Measurements from ENCODE around the gene AP4B1.
A peak's percentile ranks its signal among the peaks of the same experiment; 100 is the strongest.

AP4B1 gene

DNA sequence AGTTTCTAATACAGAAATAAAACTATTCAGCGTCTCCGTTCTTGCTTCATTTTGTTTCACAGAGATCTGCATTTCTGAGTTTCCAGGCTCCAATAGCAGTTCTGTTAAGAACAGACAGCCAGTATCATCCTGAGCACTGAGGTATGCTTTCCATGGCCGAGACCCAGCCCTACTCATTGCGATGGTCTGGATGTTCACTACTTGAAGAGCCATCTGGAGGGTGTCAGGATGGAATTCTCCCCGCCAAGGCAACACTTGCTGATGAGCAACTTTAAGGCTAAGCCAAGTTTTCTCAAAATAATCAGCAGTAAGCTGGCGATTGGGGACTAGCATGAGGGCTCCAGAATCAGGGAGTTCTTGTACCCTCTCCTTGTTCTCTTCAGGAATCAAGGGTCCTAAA, 9.5 kb downstream of the AP4B1 start:
- DNase-seq (ENCODE audit: low read depth): no peak

DNA sequence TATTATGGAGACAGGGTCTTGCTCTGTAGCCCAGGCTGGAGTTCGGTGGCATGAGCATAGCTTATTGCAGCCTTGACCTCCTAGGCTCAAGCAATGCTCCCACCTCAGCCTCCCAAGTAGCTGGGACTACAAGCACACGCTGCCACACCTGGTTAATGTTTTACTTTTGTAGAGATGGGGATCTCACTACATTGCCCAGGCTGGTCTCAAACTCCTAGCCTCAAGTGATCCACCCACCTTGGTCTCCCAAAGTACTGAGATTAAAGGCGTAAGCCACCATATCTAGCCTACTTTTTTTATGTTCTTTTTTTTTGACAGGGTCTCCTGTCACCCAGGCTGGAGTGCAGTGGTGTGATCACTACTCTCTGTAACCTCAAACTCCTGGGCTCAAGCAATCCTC, 11.3 kb downstream of the AP4B1 start:
- no peak for DNase-seq (ENCODE audit: low read depth)

DNA sequence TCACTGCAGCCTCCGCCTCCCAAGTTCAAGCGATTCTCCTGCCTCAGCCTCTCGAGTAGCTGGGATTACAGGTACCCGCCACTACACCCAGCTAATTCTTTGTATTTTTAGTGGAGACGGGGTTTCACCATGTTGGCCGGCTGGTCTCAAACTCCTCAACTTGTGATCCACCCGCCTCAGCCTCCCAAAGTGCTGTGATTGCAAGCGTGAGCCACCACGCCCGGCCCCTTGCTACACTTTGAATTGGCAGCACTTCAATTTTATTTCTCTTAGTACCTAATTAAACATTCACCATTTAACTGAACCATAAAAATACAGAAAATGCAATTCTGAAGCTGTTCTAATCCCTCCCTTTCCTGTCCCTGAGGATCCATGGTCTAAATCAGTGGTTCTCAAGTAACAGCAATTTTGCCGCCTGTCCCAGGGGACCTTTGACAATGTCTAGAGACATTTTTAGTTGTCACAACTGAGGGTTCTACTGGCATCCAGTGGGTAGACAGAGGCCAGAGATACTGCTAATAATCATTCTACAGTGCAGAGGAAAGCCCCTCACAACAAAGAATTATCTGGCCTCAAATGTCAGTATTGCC, 12.9 kb downstream of the AP4B1 start:
- DNase-seq (ENCODE audit: low read depth): no peak

DNA sequence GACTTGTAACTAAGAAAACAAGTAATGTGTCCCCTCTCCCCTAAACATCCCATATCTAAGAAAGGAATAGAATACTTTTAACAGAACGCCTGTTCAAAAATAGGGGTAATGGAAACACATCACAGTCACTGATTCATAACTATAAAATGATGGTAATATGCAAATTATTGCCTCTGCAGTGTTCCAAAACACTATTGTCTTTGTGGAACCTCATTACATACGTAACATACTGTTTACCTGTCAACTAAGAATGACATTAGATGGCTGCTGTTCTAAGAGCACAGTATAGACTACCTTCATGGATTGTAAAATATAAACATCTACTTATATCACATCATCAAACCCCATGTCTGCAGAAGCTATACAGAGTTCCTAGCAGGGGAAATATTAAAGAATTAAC, 13.8 kb downstream of the AP4B1 start:
- no peak for DNase-seq (ENCODE audit: low read depth)

DNA sequence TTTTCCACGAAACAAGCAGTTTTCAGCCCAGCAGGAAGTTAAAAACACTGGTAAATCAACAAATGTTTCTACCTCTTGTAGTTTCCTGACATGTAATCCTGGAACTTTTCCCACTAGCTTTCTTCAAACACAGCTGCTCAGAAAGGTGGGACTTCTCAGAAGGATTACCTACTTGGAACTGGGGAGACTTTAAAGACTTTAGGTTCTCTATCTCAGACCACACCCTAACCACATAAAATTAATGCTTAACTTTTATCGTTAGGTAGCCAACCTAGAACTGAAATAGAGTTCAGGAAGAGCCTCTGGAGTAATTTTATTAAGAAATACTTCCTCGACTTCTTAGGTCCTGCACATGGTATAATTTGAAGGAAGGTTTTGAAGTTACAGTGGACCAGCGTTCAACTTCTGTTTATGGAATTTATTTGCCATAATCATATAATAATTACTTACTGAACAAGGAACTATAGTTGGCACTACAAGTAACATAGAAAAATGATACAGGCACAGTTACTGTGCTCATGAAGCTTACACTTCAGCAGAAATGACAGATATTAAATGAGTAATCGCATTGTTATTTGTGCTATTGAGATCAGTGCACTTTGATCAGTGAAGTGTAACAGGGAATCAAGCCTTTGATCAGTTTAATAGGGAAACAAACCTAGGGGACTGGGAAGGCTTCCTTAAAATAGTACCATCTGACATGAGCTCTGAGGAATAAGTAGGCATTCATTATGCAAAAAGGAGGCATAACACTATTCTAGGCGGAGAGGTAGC, 17.0 kb downstream of the AP4B1 start, which contains the start of gene BCL2L15:
BCL2L15 (minus strand) TSS at position 180 of the 774 bp plus-strand sequence. CDS start 206 bp downstream, outside the sequence.
- no peak for DNase-seq (ENCODE audit: low read depth)

DNA sequence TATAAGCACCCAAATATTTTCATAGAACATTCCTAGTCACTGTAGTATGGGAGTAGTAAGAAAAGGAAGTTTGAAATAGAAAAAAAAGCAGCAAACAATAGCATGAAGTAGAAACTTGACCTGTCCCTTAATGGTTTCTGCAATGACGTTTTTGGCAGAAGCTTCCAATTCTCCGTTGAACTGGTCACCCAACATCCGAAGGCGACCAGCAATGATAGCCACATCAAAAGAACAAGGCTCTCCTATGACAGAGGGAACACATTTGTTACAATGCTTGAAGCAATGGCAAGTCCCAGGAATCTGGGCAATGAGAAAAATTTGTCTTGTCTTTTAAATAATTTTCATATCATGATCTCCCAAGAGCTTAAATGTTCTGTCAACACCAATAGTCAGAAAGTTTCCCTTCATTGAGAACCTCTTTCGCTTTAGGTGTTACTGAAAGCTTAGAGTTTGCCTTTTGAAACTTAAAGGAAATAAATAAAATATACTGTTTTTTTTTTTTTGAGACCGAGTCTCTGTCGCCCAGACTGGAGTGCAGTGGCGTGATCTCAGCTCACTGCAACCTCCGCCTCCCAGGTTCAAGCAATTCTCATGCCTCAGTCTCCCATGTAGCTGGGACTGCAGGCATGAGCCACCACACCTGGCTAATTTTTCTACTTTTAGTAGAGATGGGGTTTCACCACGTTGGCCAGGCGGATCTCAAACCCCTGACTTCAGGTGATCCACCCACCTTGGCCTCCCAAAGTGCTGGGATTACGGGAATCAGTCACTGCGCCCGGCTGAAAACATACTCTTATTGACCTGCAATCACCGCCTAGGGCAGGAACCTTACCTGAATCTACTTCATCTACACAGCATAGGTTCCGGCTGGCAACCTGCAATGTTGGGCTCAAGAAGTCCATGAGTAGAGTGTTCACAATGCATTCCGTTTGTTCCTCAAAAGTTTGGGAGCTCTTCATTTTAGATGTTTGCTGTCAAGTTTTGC, 17.9 kb downstream of the AP4B1 start:
- no peak for DNase-seq (ENCODE audit: low read depth)

DNA sequence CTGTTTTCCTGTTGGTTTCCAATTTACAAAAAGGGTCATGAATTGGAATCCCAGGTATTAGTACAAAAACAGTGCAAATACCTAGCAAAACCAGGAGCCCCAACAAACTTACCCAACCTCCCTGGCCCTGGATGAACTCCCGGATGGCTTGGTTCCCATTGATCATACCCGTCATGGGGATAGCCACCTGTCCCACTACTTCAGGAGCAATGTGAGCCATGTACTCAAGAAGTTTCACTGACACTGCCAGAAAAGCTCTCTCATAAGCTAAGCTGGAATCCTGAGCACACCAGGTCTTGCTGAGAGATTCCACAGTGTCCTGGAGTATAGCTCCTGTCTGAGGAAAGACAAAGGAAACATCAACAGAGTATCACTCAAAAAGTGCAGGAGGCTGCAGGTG, 22.9 kb downstream of the AP4B1 start:
- no peak for DNase-seq (ENCODE audit: low read depth)

DNA sequence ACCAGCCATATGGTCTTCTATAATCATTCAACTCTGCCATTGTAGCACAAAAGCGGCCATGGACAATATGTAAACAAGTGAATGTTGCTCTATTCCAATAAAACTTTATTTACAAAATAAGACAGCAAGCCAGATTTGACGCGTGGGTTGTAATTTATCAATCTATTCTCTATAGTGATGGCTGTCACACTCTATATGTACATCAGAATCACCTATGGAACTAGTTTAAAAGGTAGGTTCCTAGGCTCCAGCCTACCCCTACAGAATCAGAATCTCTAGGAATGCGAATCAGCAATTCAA, 24.9 kb downstream of the AP4B1 start:
- DNase-seq (ENCODE audit: low read depth): no peak

DNA sequence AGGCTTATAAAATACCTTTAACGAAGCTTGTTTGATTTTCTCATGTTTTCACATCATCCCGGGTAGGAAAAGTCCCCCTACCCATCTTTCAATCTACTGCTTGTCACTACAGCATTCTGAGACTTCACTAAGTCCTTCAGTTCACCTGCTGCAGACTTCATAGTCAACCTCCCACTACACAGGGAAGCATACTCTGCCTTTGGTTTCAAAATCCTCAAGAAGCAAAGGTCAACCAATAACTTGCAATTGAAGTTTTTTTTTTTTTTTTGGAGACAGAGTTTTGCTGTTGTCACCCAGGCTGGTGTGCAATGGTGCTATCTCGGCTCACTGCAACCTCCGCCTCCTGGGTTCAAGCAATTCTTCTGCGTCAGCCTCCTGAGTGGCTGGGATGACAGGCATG, 28.4 kb downstream of the AP4B1 start:
- no peak for DNase-seq (ENCODE audit: low read depth)

DNA sequence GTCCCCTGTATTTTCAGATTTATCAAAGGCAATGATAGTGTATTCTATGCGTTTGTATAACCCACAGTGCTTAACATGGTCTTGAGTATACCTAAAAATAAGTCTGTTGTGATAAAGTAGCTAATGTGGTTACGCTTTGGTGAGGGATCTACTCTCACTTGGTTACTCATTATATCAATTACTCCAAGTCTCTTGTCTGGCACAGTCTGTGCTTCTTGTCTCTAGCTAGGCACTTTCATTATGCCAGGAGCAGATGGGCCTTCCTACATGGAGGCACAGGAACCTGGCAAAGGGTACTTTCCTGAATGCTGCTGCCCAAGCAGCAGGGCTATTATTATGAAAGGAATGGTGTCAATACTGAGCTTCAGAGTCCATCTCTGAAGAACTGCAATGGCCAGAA, 28.9 kb downstream of the AP4B1 start:
- DNase-seq (ENCODE audit: low read depth): no peak

DNA sequence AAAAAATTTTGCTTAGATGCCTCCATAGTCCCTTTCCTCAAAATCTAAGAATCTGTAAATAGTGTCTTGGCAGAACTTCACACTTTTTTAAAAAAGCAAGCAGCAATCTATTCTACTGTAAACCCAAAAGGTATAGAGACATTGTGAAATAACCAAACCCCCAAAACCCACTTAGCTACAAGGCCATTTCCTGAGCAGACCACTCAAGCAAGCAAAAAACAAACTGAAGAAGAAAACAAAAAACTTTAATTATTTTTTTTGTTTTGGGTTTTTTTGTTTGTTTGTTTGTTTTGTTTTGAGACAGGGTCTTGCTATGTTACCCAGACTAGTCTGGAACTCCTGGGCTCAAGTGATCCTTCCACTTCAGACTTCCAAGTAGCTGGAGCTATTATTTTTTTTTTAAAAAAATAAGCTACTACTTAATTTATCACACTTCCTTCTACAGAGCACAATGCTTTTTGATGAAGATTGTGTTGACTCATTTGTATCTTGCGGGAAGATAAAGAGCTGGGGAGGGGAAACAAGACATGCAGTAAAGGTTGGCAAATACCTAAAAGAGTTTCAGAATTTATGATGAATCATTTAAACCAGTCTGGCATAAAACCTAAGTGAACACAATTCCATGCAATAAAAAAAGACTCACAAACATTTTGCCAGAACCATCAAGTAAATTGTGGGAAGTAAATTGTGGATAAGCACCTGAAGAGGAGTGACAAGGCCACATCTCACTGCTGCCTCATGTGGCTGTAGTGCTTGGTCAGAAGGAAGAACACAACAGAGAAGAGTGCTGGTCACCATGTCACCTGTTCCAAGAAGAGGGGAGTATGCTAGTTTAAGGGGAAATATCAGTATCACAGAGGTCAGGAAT, 30.4 kb downstream of the AP4B1 start:
- DNase-seq (ENCODE audit: low read depth): no peak

DNA sequence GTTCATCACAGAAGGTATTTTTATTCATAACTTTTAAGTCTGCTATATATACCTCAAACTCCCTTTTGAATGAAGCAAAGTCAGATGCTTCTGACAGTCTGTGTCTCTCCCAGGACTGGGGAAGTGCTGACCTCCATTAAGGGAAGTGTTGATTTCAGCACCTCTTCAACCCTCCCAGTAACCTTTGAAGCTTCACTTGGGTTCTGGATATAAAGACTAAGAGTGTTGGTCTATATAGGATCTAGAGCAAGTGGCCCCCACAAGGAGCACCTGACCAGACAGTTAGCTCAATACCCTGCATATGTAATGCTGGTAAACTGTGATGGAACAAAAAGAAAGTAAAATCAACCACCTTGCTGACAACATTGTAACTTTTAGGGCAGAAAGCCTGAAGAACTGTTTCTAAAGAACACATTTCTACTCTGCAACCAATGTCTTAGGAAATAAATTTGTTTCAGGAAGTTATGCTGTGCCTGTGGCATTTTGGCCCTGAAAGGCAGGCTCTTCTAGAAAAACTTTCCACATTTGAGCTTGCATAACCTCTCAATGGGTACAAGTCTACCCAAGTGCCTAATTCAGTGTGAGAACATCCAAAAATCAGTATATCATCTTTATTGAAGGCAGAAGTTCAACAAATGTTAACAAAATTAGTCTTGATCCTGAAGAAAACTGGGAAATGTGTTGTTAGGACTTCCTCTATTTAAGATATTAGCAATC, 32.2 kb downstream of the AP4B1 start:
- no peak for DNase-seq (ENCODE audit: low read depth)

DNA sequence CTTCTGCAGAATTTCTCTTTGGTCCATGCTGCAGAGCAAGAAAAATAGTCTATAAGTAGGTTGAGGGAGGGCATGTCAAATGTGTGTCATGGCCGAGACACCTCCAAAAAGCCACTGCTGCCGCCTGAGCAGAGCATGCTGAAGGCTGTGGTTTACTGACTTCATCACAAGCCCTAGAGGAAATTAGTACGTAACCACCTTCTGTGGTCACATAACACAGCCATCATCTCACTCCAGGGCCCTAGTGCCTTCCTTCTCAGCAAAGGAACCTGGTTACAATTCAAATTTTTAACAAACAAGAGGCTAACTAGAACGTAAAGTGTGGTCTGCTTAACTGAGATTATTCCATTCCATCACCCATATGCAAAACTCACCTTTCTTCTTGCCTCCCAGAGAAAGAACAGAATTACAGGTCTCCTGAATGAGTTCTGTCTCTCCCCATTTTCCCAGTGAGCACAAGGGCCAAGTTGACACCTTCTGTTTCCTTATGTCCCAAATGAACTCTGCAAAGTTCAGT, 32.9 kb downstream of the AP4B1 start, which contains the start of gene PTPN22:
PTPN22 (minus strand) TSS at position 116 of the 517 bp plus-strand sequence.
- DNase-seq (ENCODE audit: low read depth): peak; percentile 27

DNA sequence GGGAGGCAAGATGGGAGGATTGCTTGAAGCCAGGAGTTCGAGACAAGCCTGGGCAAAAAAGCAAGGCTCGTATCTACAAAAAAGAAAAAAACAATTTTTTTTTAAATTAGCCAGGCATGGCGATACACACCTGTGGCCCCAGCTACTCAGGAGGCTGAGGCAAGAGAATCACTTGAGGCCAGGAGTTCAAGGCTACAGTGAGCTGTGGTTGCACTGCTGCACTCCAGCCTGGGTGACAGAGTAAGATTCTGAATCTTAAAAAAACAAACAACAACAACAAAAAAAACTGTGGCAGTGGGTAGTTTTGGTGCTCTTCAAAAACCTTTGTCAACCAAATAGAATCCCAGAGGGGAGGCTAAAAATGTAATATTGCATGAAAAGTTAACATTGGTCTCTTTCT, 33.8 kb downstream of the AP4B1 start:
- no peak for DNase-seq (ENCODE audit: low read depth)

DNA sequence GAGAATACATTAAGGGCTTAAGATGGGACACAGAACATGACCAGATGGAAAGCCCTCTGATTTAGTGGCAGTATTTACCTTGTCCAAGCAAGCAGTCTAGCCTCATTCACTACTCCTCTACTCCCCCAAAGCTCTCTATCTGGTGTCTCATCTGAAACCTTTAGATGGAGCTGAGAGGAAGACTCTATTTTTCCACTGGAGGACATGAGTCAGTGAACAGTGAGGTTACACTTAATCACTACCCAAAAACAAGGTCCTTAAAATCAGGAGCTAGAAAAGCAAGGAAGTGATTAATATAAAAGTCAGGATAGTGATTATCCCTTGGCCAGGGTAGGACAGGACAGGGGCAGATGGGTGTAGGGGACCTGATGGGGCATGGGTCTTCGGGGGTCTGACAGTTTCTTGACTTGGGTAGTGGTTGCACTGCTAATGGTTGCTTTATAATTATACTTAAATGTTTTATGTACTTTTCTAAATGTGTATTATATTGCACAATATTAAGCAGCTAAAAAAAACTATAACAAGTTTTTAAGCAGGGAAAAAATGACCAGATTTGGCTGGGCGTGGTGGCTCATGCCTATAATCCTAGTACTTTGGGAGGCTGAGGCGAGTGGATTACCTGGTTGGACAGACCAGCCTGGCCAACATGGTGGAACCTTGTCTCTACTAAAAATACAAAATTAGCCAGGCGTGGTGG, 36.1 kb downstream of the AP4B1 start:
- no peak for DNase-seq (ENCODE audit: low read depth)

DNA sequence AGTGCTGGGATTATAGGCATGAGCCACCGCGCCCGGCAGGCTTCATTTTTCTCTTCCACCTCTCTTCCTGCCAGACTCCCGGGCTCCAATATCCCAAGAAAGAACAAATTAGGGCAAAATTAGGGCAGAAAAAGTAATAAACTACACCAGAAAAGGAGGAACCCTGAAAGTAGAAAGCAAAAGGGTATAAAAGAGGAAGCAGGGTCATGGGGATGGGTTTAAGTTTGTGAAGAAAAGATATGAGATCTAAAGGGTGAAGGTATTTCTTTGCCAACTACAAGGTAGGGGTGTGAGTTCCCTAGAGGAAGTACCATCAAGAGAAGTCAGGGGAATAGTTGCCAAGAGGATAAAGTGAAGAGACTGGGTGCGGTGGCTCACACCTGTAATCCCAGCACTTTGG, 43.0 kb downstream of the AP4B1 start:
- no peak for DNase-seq (ENCODE audit: low read depth)

DNA sequence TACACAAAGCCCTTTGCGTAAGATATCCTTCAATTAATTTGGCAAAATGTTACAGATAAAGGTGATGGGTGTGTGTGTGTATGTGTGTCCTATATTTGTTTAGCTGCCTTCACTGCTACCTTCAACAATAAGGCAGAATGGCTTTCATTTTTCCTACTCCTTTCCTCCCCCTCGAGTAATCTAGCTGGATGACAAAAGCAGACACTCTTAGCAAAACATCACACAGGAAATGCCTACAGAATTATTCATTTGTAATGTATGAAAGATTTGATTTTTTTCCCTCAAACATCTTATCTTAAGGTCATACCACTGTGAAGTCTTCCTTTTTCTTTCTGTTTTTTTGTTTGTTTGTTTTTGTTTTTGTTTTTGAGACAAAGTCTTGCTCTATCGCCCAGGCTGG, 43.7 kb downstream of the AP4B1 start:
- DNase-seq (ENCODE audit: low read depth): no peak

DNA sequence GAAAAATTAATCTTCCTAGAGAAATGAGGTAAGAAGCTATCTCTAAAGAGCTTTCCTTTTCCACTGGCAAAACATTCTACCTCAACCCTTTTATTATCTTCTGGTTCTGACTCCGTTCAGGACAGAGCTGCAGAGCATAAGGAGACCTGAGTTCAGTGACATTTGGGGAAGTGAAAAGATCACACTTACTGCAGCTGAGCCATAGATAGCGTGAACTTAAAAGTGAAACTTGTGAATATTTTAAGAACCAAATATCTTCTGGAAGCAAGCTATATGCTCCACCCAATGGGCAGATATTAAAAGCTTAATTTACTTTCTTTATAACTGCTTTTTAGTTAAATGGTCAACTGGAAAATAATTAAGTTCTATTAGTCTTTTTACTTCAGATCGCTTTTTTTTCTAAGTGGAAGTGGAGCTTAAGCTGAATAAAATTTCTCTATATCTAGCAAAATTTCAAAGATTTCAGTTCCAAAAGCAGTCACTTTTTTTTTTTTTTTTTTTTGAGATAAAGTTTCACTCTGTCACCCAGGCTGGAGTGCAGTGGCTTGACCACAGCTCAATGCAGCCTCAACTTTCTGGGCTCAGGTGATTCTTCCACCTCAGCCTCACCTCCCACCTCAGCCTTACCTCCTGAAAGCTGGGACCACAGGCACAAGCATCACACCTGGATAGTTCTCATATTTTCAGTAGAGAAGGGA, 45.0 kb downstream of the AP4B1 start:
- no peak for DNase-seq (ENCODE audit: low read depth)

DNA sequence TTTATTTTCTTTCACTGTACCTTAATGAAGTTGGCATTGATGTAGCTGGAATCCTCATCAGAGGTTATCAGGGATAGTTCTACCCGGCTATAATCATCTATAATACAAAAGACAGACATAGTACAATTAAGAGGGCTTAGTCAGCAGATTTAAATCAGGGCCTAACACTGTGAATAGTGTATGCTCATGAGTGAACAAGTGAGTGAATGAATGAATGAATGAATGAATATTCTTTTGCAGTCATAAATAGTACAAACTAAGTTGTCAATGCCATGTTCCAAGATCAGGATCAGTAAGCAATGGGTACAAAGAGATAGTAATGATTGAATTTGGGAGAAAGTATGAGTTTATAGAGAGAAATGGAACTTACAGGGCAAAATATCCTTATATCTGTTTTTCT, 45.6 kb downstream of the AP4B1 start:
- DNase-seq (ENCODE audit: low read depth): no peak

DNA sequence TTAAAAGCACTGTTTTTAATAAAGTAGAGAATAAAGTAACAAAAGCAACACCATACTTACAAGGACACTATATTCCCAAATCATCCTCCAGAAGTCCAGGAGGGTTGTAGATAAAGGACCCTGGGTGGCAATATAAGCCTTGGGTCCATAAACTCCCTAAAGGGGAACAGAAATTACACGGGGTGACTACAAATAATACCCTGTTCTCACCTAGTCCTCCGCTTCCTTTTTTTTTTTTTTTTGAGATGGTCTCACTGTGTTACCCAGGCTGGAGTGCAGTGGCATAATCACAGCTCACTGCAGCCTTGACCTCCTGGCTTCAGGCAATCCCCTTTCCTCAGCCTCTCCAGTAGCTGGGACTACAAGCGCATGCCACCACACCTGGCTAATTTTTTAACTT, 46.2 kb downstream of the AP4B1 start:
- no peak for DNase-seq (ENCODE audit: low read depth)

Measured in stimulated activated CD8-positive, alpha-beta memory T cell treated with anti-CD3 and anti-CD28 coated beads, Interleukin-15, amount 100 ng/mL, for 24 hours (primary cell).